GM18505 (cell line): ENCODE measurements around the gene TMBIM1.

Experiments
- ATAC-seq: cut with Tn5 transposase; IDR thresholded peaks from one replicate; pipeline ENCODE4 v1.9.1; 2021; ENCODE audit not compliant: unreplicated experiment
- POLR2A ChIP-seq: IDR thresholded peaks from 4 replicates; pipeline ENCODE4 v1.6.1; 2011; ENCODE audit warnings: borderline replicate concordance; ENCODE audit not compliant: insufficient read depth, insufficient read length; ENCODE audit errors: extremely low read depth

The TMBIM1 gene

DNA sequence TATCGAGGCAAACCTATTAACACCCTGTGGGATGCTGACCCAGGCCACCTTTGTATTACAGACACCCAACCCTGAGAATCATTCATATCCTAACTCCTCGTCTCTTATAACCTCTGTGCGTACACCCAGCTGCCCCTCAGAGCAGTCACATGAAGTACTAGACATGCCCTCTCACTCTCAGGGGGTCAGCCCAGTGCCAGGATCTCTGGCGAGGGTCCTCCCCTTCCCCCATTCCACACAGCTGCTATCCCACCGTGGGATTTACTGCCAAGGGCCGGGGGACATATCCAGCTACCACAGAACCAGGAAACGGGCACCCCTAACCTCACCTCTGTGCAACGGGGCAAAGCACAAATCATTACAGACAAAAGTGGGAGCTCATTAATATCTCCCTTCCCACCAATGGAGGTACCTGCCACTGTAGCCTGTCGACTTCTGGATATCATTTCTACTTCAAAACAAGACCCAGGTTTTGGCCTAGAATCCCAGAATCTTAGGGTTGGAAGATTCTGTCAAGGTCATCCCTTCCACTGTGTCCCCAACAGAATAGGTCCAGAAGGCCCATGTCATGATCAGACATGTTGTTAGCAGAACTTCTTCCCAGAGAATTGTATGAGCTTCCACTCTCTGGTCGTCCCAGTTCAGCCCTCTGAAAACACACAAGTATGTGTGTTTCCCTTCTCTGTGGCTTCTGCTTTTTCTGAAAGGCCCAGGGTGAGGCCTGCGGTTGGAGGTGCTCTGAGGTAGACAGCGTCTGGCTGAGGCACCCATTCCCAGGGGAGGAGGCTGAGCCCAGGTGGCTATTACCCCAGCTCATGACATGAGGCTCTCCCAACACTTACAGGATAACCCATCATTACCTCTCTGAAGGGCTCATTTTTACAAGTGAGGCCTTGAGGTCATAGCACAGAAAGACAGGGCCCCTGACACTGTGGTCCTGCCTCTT is 1.7 kb downstream of the TMBIM1 start:
- peak; percentile 41 for ATAC-seq
- TF ChIP-seq POLR2A, result no peak

DNA sequence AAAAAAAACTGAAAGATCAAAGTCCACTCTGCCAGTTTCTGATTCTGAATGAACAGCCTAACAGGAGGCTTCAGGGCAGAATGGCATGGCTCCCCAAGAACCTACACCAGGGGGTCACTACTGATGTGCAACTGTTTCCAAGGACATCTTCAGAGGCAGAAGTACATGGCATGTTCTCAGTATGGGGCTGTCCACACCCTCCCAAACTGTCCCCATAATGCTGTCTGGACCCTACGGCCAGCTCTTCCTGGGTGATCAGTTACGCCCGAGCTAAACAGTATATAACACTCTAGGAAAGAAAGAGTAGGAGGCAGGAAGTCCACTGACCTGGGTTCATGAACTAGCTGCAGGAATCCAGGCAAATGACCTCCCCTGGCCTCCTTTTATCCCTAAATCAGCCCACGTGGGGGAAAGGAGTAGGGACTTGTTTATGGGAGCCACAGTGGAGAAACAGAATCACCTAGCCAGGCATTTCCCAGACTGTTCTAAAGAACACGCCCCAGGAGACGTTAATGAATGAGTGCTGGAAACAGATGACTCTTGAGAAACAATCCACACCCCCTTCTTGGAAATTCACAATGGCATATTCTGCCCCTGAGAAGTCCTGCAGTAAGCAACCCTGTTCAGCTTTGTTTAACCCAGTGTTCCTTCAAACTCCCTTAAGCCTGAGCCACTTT is 2.5 kb downstream of the TMBIM1 start:
- no peak for TF ChIP-seq POLR2A
- ATAC-seq, result no peak

DNA sequence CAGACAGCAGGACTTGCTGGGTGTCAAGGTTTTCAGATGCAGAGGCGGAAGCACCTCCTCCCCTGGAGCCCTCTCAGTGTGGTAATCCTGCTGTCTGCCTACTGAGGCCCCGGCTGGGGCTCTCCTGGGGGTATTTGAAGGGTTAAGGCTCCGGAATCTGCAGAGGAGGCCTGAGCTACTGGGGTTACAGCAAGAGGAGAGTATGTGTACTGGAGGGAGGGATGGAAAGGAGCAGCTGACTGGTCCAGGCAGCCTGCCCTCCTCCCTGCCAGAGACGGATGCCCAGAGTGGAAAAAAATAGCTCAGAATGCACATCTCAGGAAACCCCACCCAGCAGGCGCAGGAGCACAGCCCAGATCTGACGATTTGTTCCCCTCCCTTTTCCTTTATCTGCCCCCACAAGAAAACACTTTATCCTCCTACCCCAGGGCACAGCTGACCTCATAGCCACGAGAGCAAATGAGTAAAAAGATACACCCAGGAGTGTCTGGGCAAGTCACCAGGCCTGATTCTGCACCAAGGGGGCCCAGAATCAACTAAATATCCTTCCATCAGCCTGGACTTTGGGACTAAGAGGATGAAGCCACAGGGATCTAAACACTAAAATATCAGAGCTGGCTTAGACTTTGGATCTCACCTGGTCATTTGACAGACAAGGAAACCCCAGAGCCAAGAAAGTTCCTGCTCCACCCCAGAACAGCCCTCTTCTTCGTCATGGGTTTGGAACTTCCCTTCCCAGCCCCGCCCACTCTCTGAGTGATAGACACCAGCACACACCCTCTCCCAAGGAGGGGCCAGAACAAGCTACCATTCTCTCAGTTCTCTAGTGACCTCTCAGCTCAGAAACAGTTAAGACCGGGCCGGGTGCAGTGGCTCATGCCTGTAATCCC is 5.5 kb downstream of the TMBIM1 start:
- TF ChIP-seq POLR2A, result peak; percentile 56
- peak; percentile 52 for ATAC-seq

DNA sequence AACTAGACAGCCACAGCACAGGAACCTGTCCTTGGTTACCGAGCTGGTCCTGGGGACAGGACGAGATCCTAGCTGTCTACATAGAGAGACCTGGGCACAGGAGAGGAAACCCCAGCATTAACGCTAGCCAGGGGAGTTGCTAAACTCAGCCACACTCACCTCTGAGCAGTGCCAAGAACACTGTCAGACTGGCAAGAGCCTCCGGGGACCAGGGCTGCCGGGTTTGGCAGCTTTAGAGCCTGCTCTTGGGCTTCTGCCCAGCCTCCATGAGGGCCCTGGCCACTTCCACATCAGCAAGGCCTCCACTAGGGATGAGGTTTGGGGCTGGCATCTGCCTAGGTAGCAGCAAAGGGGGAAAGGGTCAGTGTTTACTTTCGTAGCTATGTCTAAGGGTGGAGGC is 6.7 kb downstream of the TMBIM1 start:
- no peak for ATAC-seq
- no peak for TF ChIP-seq POLR2A

DNA sequence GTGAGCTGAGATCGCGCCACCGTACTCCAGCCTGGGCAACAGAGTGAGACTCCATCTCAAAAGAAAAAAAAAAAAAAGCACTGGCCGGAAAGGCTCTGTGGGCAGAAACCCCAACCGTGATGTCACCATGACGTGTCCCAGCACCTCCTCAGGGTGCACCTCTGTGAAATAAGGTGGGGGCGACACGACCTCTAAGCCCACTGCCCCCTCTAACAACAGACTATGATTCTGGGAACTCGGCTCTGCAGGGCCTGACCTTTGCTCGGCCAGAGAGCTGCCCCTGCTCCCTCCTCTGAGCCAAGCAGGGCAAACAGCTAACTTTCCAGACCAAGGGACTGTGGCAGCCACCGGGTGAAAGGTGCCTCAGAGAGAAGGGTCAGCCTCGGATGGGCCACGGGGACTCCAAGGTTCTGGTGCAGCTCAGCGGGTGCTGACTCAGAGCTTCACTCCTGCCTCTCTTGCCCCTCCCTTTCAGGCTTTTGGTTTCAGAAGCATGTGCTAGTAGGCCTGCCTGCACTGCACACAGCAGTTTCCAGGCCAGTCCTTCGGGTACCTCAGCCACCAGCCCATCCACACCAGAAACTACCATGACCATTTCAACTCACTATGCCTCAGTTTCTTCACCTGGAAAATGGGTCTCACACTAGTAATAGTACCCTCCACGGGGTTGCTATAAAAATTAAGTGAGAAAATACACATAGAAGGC is 8.0 kb downstream of the TMBIM1 start:
- ATAC-seq, result no peak
- no peak for TF ChIP-seq POLR2A

DNA sequence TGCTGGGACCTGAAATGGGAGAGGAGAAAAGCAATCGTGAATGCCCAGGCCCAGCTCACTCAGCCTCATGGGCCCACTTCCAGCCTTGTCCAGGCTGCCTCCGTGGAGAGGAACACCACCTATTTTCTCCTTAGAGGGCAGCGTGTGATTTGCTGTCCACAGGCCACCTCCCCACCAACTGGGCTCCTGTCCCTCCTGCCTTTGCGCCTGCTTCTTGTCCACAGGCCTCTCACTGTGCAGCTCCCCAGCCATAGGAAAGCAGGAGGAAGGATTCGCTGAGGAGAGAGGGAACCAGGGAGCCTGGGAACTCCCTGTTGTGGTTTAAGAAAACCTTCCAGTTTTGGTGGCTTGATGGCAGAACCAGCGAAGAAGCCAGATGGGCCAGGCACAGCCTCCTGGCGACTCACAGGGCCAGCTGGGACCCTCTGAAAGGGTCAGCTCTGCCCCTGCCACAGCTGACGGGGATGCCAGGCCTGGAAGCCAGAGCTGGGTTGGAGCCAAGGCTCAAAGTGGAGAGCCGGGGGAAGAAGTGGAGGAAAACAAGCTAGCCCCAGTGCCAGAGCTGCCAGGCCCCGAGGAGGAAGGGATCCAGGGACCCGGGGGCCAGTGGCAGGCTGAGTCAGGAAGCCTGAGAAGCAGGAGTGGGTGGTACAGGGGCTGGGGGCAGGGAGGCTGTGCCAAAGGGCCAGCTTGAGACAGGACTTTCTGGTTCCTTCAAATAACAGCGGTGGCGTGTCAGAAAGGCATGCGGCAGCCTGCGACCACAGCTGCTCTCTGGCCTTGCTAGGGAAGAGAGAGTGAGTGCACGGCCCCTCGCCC is 9.9 kb downstream of the TMBIM1 start:
- TF ChIP-seq POLR2A, result no peak
- ATAC-seq, result no peak

DNA sequence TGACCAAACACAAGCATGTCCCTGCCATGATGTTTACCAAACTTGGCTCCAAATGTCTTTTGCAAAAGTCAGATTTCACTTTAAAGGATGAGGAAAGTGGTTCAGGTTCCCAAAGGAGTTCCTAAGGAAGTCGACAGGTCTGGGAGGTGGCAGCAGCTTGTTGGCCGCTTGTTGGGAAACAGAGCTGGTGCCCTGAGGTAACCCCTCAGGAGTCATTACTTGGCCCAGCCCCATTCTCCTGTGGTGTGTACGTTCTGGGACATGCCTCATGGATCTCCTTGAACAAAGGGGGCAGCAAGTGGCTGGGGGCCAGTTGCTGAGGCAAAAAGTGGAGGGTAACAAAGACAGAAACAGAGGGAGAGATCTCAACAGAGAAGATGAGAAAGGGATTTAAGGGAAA is 10.9 kb downstream of the TMBIM1 start:
- TF ChIP-seq POLR2A, result no peak
- no peak for ATAC-seq

DNA sequence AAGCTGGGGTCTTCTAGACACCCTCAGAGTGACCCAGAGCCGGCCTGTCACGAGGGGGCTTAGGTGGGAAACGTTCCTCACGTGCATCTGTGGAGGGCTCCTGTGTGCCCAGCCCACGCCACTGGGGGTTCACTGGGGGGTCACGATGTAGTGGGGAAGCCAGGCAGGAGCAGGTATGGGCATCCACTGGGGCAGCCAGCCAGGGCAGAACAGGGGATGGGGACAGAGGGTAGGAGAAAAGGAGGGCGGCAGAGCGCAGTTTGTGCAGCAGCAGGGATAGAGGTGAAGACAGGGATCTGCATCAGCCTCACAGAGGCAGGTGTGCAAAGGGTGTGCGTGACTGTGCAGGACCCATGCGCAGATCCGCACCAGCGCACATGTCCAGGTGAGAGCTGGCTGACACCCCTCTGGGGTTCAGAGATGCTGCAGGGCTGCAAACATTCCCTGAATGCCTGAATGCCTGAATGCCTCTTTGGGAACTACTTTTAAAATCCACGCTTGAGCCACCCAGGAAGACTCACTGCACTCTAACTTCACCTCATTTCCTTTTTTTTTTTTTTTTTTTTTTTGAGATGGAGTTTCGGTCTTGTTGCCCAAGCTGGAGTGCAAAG is 11.9 kb downstream of the TMBIM1 start:
- no peak for TF ChIP-seq POLR2A
- ATAC-seq, result no peak

DNA sequence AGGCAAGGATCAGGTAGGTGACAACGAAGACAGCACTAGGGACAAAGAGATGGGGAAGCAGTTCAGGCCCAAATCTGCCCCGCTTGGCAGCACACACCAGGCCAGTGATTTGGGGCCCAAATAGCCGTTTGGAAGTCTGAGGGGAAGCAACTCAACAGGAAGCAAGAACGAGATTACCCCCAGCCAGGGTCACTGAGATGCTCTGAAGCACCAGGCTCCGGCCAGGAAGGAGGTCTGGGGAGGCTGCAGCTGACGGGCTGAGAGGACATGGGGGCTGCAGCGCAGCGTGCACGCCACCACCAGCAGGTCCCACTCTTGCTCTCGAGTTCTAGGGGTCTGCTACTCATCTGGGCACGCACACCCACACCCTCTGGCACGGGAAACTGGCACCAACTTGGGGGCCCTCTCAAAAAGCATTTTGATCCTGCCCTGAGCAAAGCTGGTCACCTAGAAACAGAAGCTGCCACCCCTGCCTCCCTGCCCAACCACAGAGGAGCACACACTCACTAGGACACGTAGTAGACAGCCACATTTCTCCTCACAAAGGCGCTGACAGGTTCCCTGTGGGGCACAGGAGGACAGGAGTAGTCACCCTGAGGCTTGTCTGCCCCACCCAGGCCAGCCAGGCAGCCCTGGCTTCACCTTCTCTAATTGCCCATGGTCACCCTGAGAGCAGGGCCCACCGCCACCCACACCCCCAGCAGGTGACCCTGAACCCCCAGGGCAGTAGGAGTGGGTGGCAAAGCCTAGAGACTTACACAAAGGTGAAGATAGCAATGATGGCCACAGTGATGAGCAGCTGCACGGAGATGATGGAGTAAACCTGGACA is 13.6 kb downstream of the TMBIM1 start:
- ATAC-seq, result no peak
- TF ChIP-seq POLR2A, result no peak

DNA sequence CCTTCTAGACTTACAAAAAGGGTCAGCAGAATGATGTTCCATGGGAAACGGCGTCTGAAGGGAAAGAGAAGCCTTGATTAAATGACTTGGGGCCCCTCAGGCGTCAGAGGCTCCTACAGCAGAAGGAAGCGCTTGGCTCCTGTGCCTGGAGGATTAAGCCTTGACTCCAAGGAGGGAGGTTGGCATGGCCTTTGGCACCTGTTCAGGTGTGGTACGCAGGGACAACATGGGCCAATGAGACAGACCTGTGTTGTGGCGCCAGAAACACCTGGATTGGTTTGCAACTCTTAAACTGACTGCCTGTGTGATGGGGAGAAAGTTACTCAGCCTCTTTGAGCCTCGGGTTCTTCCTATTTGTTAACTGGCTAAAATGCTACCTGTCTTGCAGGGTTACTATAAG is 14.4 kb downstream of the TMBIM1 start:
- no peak for ATAC-seq
- TF ChIP-seq POLR2A, result no peak

DNA sequence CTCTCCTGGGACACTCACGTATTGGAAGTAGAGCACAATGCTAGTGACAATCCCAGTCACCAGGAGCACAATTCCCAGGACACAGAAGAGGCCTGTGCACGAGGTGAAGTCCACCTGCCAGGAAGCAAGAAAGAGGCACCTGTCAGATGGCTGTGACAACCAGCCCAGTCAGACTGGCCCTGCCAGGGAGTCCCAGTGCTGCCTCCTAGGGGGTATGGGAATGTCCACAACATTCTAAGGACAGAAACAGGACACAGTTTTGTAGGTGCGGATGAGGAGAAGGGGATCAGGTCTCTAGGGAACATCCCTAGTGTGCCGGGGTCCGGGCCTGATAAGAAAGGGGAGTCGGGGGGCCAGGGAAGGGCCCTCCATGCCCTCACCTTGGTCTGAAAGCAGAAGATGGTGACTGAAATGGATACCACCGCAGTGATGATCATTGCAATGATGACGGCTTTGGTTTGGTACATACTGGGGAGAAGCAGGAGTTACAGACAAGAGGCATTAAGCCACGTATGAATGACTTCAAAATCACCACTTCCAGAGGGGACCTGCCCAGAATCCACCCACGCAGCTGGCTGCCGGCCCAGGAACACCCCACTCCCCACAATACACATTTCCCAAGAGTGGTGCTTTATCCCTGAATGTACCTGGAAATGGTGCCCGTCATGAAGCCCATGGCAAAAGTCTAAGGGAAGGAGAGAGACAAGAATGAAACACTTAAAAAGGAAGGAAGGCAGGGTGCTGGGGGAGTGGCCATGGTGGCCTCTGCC is 15.1 kb downstream of the TMBIM1 start:
- ATAC-seq, result no peak
- no peak for TF ChIP-seq POLR2A
